Measurements from ENCODE around the gene CHCHD2. TPM values are rescaled to one million over a fixed set of nuclear protein-coding genes. Genes with fewer than 3 reads are reported as not detected.
A peak's percentile ranks its signal among the peaks of the same experiment; 100 is the strongest.
"Not testable (repeated sequence)": the region's sequence is repeated elsewhere in the genome, so short reads cannot be mapped to it uniquely, and the experiment has no call there.

CHCHD2 gene
- total RNA-seq, 1 donor from 2014 or later: 318 TPM

- H3K36me3 Mint-ChIP-seq (ENCODE audit: low read depth): peaks cover 5% of the 10 kb centered on the region
- H3K27ac Mint-ChIP-seq (ENCODE audit: unreplicated experiment): no peak overlapping the region
- no peaks in the 10 kb centered on the region for H3K27me3 Mint-ChIP-seq (ENCODE audit: low read depth)
- no peak for DNase-seq (ENCODE audit: low read depth, low spot score)
- no peak for TF ChIP-seq CTCF (conservative IDR thresholded peaks at IDR 0.05)
- no peak overlapping the region for H3K4me3 Mint-ChIP-seq
- H3K4me1 Mint-ChIP-seq: no peaks in the 10 kb centered on the region
- no peaks in the 10 kb centered on the region for H3K9me3 Mint-ChIP-seq
Measured at GRCh38 chr7:56079450-56080185, 26.7 kb downstream of the CHCHD2 start.

- DNase-seq (ENCODE audit: low read depth, low spot score): no peak
- Mint-ChIP-seq H3K4me3 (no peak overlapping the region), H3K27me3 (ENCODE audit: low read depth) (no peaks in the 10 kb centered on the region), H3K4me1 (peaks cover 4% of the 10 kb centered on the region), H3K36me3 (ENCODE audit: low read depth) (peaks cover 7% of the 10 kb centered on the region), H3K9me3 (no peaks in the 10 kb centered on the region), H3K27ac (ENCODE audit: unreplicated experiment) (no peak overlapping the region)
- TF ChIP-seq CTCF (conservative IDR thresholded peaks at IDR 0.05): no peak
Measured at GRCh38 chr7:56078196-56078595, 28.1 kb downstream of the CHCHD2 start.

DNA sequence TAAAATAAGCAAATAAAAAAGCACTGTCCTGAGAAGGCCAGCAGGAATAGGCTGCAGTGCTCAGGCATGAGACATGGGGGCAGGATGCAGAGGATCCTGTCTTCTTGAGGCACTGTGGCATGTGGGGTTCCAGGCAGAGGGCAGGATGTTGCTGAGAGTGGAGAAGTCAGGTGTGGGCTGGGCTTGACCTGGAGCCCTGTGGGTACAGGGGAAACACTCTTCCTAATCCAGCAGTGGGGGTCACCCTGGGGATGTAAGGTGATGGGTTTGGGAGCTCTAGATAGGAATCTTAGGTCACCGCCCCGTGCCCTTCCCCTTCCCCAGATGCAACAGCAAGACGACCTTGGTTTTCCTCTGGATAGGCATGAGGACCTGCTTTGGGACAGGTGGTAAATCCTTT lies 28.6 kb downstream of the CHCHD2 start:
- Mint-ChIP-seq H3K4me1 (peaks cover 4% of the 10 kb centered on the region), H3K4me3 (no peak overlapping the region), H3K9me3 (no peaks in the 10 kb centered on the region), H3K27me3 (ENCODE audit: low read depth) (no peaks in the 10 kb centered on the region), H3K27ac (ENCODE audit: unreplicated experiment) (no peak overlapping the region), H3K36me3 (ENCODE audit: low read depth) (peaks cover 11% of the 10 kb centered on the region)
- no peak for DNase-seq (ENCODE audit: low read depth, low spot score)
- TF ChIP-seq CTCF (conservative IDR thresholded peaks at IDR 0.05): no peak

GRCh38 chr7:56074371-56074791 lies 31.9 kb downstream of the CHCHD2 start:
- DNase-seq (ENCODE audit: low read depth, low spot score): peak; percentile 84
- TF ChIP-seq CTCF (conservative IDR thresholded peaks at IDR 0.05): peak; percentile 96
- H3K4me1 Mint-ChIP-seq: peaks cover 4% of the 10 kb centered on the region
- no peaks in the 10 kb centered on the region for H3K27me3 Mint-ChIP-seq (ENCODE audit: low read depth)
- H3K4me3 Mint-ChIP-seq: no peak overlapping the region
- H3K36me3 Mint-ChIP-seq (ENCODE audit: low read depth): peaks cover 16% of the 10 kb centered on the region
- no peak overlapping the region for H3K27ac Mint-ChIP-seq (ENCODE audit: unreplicated experiment)
- H3K9me3 Mint-ChIP-seq: no peaks in the 10 kb centered on the region

- peaks cover 26% of the 10 kb centered on the region for H3K4me1 Mint-ChIP-seq
- H3K27ac Mint-ChIP-seq (ENCODE audit: unreplicated experiment); H3K9me3 Mint-ChIP-seq; H3K27me3 Mint-ChIP-seq (ENCODE audit: low read depth); DNase-seq (ENCODE audit: low read depth, low spot score); H3K4me3 Mint-ChIP-seq: not testable (repeated sequence)
- peaks cover 21% of the 10 kb centered on the region for H3K36me3 Mint-ChIP-seq (ENCODE audit: low read depth)
Measured at GRCh38 chr7:56066376-56066775, 39.9 kb downstream of the CHCHD2 start.

GRCh38 chr7:56063882-56064625 lies 42.2 kb downstream of the CHCHD2 start, which contains the start of gene SUMF2:
TSS of gene SUMF2 (plus strand) at chr7:56064286. CDS start at chr7:56064312, 26 bp downstream.
- H3K9me3 Mint-ChIP-seq: no peaks in the 10 kb centered on the region
- H3K27ac Mint-ChIP-seq (ENCODE audit: unreplicated experiment): peak within 1 kb of the TSS; percentile 96
- no peaks in the 10 kb centered on the region for H3K27me3 Mint-ChIP-seq (ENCODE audit: low read depth)
- peaks cover 26% of the 10 kb centered on the region for H3K4me1 Mint-ChIP-seq
- H3K36me3 Mint-ChIP-seq (ENCODE audit: low read depth): peaks cover 16% of the 10 kb centered on the region
- peak within 1 kb of the TSS; percentile 94 for H3K4me3 Mint-ChIP-seq
- TF ChIP-seq CTCF (conservative IDR thresholded peaks at IDR 0.05): no peak
- DNase-seq (ENCODE audit: low read depth, low spot score): peak; percentile 82
